ENCODE measurements around the gene SYNPO2.
A peak's percentile ranks its signal among the peaks of the same experiment; 100 is the strongest.
"Not testable (repeated sequence)": the region's sequence is repeated elsewhere in the genome, so short reads cannot be mapped to it uniquely, and the experiment has no call there.

The SYNPO2 gene

DNA sequence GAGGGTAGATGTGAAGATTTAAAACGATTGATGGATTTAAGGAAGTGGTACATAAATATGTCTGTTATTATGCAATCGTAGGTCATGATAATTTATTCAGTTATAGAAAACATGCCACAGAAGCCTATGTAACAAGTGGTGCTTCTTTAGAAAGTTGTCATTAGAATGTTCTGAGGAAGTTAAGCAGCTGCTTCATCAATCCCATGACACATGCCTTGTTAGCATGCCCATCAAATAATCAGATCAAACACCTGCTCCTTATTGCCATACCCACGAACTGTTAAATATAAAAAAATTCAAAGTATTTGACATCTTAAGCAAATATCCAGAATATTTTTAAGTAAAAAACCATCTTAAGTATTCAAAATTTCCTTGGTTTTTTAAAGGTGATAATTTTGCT, 170.6 kb downstream of the SYNPO2 start:
- Histone ChIP-seq H3K36me3 (ENCODE audit: low read depth) (no peaks in the 10 kb centered on the region), H3K9me3 (ENCODE audit: severe bottlenecking) (no peaks in the 10 kb centered on the region), H3K4me1 (ENCODE audit: insufficient read depth, poor library complexity, severe bottlenecking) (no peaks in the 10 kb centered on the region), H3K4me3 (ENCODE audit: severe bottlenecking) (no peak overlapping the region), H3K27ac (ENCODE audit: poor library complexity, severe bottlenecking) (no peak overlapping the region), H3K27me3 (ENCODE audit: insufficient read depth, poor library complexity, severe bottlenecking) (no peaks in the 10 kb centered on the region)
- TF ChIP-seq, protein P1, sequence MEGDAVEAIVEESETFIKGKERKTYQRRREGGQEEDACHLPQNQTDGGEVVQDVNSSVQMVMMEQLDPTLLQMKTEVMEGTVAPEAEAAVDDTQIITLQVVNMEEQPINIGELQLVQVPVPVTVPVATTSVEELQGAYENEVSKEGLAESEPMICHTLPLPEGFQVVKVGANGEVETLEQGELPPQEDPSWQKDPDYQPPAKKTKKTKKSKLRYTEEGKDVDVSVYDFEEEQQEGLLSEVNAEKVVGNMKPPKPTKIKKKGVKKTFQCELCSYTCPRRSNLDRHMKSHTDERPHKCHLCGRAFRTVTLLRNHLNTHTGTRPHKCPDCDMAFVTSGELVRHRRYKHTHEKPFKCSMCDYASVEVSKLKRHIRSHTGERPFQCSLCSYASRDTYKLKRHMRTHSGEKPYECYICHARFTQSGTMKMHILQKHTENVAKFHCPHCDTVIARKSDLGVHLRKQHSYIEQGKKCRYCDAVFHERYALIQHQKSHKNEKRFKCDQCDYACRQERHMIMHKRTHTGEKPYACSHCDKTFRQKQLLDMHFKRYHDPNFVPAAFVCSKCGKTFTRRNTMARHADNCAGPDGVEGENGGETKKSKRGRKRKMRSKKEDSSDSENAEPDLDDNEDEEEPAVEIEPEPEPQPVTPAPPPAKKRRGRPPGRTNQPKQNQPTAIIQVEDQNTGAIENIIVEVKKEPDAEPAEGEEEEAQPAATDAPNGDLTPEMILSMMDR (IDR thresholded peaks at IDR 0.05; ENCODE audit: poor library complexity, severe bottlenecking), result no peak
- ATAC-seq (ENCODE audit: low read depth) (no peak), DNase-seq (ENCODE audit: low spot score) (no peak)

DNA sequence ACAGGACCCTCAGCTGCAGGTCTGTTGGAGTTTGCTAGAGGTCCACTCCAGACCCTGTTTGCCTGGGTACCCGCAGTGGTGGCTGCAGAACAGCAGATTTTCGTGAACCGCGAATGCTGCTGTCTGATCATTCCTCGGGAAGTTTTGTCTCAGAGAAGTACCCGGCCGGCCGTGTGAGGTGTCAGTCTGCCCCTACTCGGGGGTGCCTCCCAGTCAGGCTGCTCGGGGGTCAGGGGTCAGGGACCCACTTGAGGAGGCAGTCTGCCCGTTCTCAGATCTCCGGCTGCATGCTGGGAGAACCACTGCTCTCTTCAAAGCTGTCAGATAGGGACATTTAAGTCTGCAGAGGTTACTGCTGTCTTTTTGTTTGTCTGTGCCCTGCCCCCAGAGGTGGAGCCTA, 178.5 kb downstream of the SYNPO2 start:
- ATAC-seq (ENCODE audit: low read depth); DNase-seq (ENCODE audit: low spot score); H3K4me3 ChIP-seq (ENCODE audit: severe bottlenecking); H3K27ac ChIP-seq (ENCODE audit: poor library complexity, severe bottlenecking); H3K27me3 ChIP-seq (ENCODE audit: insufficient read depth, poor library complexity, severe bottlenecking); H3K9me3 ChIP-seq (ENCODE audit: severe bottlenecking); H3K36me3 ChIP-seq (ENCODE audit: low read depth): not testable (repeated sequence)
- peaks cover 31% of the 10 kb centered on the region for H3K4me1 ChIP-seq (ENCODE audit: insufficient read depth, poor library complexity, severe bottlenecking)

DNA sequence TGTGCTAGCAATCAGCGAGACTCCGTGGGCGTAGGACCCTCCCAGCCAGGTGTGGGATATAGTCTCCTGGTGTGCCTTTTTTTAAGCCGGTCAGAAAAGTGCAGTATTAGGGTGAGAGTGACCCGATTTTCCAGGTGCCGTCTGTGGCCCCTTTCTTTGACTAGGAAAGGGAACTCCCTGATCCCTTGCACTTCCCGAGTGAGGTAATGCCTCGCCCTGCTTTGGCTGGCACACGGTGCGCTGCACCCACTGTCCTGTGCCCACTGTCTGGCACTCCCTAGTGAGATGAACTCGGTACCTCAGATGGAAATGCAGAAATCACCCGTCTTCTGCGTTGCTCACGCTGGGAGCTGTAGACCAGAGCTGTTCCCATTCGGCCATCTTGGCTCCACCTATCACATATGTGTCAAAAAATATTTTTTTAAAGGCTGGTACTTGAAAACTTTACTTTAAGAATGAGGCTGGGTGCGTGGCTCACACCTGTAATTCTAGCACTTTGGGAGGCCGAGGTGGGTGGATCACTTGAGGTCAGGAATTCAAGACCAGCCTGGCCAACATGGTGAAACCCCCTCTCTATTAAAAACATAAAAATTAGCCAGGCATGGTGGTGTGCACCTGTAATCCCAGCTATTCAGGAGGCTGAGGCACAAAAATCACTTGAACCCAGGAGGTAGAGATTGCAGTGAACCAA, 179.2 kb downstream of the SYNPO2 start:
- H3K9me3 ChIP-seq (ENCODE audit: severe bottlenecking); H3K36me3 ChIP-seq (ENCODE audit: low read depth); ATAC-seq (ENCODE audit: low read depth); H3K27me3 ChIP-seq (ENCODE audit: insufficient read depth, poor library complexity, severe bottlenecking); DNase-seq (ENCODE audit: low spot score); H3K4me3 ChIP-seq (ENCODE audit: severe bottlenecking): not testable (repeated sequence)
- peaks cover 31% of the 10 kb centered on the region for H3K4me1 ChIP-seq (ENCODE audit: insufficient read depth, poor library complexity, severe bottlenecking)
- H3K27ac ChIP-seq (ENCODE audit: poor library complexity, severe bottlenecking), result peak overlapping the region; percentile 56

DNA sequence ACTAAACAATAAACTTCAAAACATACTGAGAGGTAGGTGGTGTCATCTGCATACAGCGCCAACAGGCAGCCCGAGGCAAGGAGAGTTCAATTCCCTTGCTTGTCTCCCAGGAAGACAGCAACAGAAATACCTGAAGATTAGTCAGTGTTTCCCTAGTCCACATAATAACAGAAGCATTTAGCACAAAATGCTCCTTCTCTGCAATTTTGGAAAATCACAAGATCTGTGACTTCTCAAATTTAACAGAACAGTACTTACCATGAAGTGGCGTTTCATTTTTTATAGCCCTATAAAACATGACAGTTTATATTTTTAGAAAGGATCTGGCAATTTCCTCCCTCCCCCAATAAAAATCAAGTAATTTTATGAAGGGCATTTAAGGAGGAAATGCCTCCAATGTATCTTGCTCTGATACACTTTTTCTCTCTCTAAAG, 179.9 kb downstream of the SYNPO2 start:
- TF ChIP-seq, protein P1 (IDR thresholded peaks at IDR 0.05; ENCODE audit: poor library complexity, severe bottlenecking), result no peak
- H3K27ac ChIP-seq (ENCODE audit: poor library complexity, severe bottlenecking), result peak overlapping the region; percentile 56
- no peaks in the 10 kb centered on the region for H3K36me3 ChIP-seq (ENCODE audit: low read depth)
- ATAC-seq (ENCODE audit: low read depth) (peak; percentile 76), DNase-seq (ENCODE audit: low spot score) (no peak)
- no peaks in the 10 kb centered on the region for H3K9me3 ChIP-seq (ENCODE audit: severe bottlenecking)
- H3K4me3 ChIP-seq (ENCODE audit: severe bottlenecking), result no peak overlapping the region
- no peaks in the 10 kb centered on the region for H3K27me3 ChIP-seq (ENCODE audit: insufficient read depth, poor library complexity, severe bottlenecking)
- H3K4me1 ChIP-seq (ENCODE audit: insufficient read depth, poor library complexity, severe bottlenecking), result peaks cover 31% of the 10 kb centered on the region

DNA sequence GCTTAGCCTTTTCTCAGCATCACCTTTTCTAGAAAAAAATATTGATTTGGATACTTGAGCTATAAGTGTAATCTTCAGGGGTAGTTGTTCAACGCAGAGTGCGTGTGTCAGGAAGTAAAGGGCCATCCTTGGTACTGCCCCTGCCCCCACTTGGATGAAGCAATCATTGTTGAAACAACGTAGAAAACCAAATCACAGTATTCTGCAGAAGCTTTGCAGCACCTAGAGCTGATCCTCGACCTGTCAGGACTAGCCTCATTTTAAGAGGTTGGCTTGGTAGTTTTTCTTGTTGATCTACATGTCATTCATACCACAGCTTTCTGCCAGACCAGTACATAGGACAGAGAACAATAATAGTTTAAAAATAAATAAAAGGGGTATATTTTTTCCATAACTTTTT, 181.6 kb downstream of the SYNPO2 start:
- H3K27ac ChIP-seq (ENCODE audit: poor library complexity, severe bottlenecking), result peak overlapping the region; percentile 56
- TF ChIP-seq, protein P1 (IDR thresholded peaks at IDR 0.05; ENCODE audit: poor library complexity, severe bottlenecking), result no peak
- peak; percentile 94 for ATAC-seq (ENCODE audit: low read depth)
- H3K4me1 ChIP-seq (ENCODE audit: insufficient read depth, poor library complexity, severe bottlenecking), result peaks cover 31% of the 10 kb centered on the region
- no peaks in the 10 kb centered on the region for H3K27me3 ChIP-seq (ENCODE audit: insufficient read depth, poor library complexity, severe bottlenecking)
- no peak overlapping the region for H3K4me3 ChIP-seq (ENCODE audit: severe bottlenecking)
- H3K36me3 ChIP-seq (ENCODE audit: low read depth), result no peaks in the 10 kb centered on the region
- peak; percentile 61 for DNase-seq (ENCODE audit: low spot score)
- no peaks in the 10 kb centered on the region for H3K9me3 ChIP-seq (ENCODE audit: severe bottlenecking)
